Loucy (cell line): ENCODE data around the gene N4BP2.

Experiments
- H2AFZ ChIP-seq: fragments of 200-600 bp; sonication (generic); 2 replicates; pipeline ENCODE4 v1.6.0; 2016; ENCODE audit warnings: antibody characterized with exemption, mild to moderate bottlenecking, low read length, moderate library complexity
- H3F3A ChIP-seq: fragments of 200-600 bp; 2 replicates; pipeline ENCODE4 v1.6.0; 2016; ENCODE audit warnings: antibody characterized with exemption, low read depth, mild to moderate bottlenecking
- H3K27me3 ChIP-seq: fragments of 200-600 bp; sonication (generic); 2 replicates; pipeline ENCODE4 v1.6.1; 2014; ENCODE audit warnings: low read length, mild to moderate bottlenecking; ENCODE audit not compliant: insufficient read depth, poor library complexity, severe bottlenecking
- H3K36me3 ChIP-seq: fragments of 200-600 bp; sonication (generic); 2 replicates; pipeline ENCODE4 v1.6.1; 2016; ENCODE audit warnings: low read length; ENCODE audit not compliant: insufficient read depth
- H3K4me1 ChIP-seq: fragments of 200-600 bp; sonication (generic); 2 replicates; pipeline ENCODE4 v1.5.1; 2014; ENCODE audit warnings: low read length, mild to moderate bottlenecking; ENCODE audit not compliant: insufficient read depth, poor library complexity, severe bottlenecking
- H3K4me2 ChIP-seq: fragments of 200-600 bp; sonication (generic); 2 replicates; pipeline ENCODE4 v1.6.0; 2014; ENCODE audit warnings: antibody characterized with exemption, low read length, low read depth, mild to moderate bottlenecking; ENCODE audit not compliant: poor library complexity, severe bottlenecking
- H3K4me3 ChIP-seq: fragments of 200-600 bp; sonication (generic); 2 replicates; pipeline ENCODE4 v1.5.1; 2014; ENCODE audit warnings: low read length, mild to moderate bottlenecking, mixed read lengths; ENCODE audit not compliant: poor library complexity, severe bottlenecking
- H3K79me2 ChIP-seq: fragments of 200-600 bp; sonication (generic); 2 replicates; pipeline ENCODE4 v1.6.1; 2014; ENCODE audit warnings: low read length; ENCODE audit not compliant: insufficient read depth
- H3K9ac ChIP-seq: fragments of 200-600 bp; sonication (generic); 2 replicates; pipeline ENCODE4 v1.6.0; 2014; ENCODE audit warnings: mild to moderate bottlenecking, low read depth, low read length, moderate library complexity; ENCODE audit not compliant: poor library complexity, severe bottlenecking
- H3K9me2 ChIP-seq: fragments of 200-600 bp; sonication (generic); replicated peaks from 2 replicates; pipeline ENCODE4 v1.6.1; 2016; ENCODE audit warnings: low read depth, low read length, mixed read lengths
- H3K9me3 ChIP-seq: fragments of 200-600 bp; sonication (generic); 2 replicates; pipeline ENCODE4 v1.6.1; 2014; ENCODE audit warnings: mild to moderate bottlenecking, antibody characterized with exemption, low read length, low read depth; ENCODE audit not compliant: insufficient read depth
- H4K20me1 ChIP-seq: fragments of 200-600 bp; sonication (generic); 2 replicates; pipeline ENCODE4 v1.6.0; 2014; ENCODE audit warnings: antibody characterized with exemption, low read length, mild to moderate bottlenecking; ENCODE audit not compliant: insufficient read depth, poor library complexity, severe bottlenecking
- EZH2phosphoT487 ChIP-seq: fragments of 200-600 bp; IDR thresholded peaks from 2 replicates; pipeline ENCODE4 v1.6.1; 2018; ENCODE audit warnings: antibody characterized with exemption, mild to moderate bottlenecking, moderate library complexity, borderline replicate concordance
- TF ChIP-seq, protein P1 (sequence below): fragments of 200-600 bp; sonication (generic); conservative IDR thresholded peaks from 2 replicates; pipeline ENCODE4 v1.5.1; 2014; ENCODE audit warnings: mild to moderate bottlenecking, antibody characterized with exemption, low read length

The N4BP2 gene

DNA sequence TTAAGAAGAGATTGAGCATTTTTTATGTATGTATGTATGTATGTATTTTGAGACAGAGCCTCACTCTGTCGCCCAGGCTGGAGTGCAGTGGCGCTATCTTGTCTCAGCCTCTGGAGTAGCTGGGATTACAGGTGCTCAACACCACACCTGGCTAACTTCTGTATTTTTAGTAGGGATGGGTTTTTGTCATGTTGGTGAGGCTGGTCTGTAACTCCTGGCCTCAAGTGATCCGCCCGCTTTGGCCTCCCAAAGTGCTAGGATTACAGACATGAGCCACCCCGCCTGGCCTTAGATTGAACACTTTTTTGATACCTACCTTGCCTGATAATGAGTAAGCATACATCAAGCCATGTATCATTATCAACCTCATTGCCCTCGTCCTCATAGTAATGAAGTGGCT lies 2.7 kb downstream of the N4BP2 start:
- peak overlapping the region; percentile 96 for H3K9ac ChIP-seq

GRCh38 chr4:40065010-40065409 lies 8.4 kb downstream of the N4BP2 start:
- Histone ChIP-seq H3K36me3 (0 out of 2 replicates have a peak, but pooled peaks cover 5% of the 10 kb centered on the region), H3K9ac (no peak overlapping the region), H3K79me2 (peaks cover 89% of the 10 kb centered on the region), H3K27me3 (no peaks in the 10 kb centered on the region), H4K20me1 (peaks cover 3% of the 10 kb centered on the region), H3K9me3 (no peaks in the 10 kb centered on the region), H3K4me1 (peaks cover 15% of the 10 kb centered on the region), H3K4me3 (no peak overlapping the region), H2AFZ (no peak overlapping the region), H3K4me2 (peak overlapping the region; percentile 21), H3K9me2 (no peaks in the 10 kb centered on the region), H3F3A (no peaks in the 10 kb centered on the region)
- no peak for TF ChIP-seq EZH2phosphoT487
- TF ChIP-seq, protein P1, sequence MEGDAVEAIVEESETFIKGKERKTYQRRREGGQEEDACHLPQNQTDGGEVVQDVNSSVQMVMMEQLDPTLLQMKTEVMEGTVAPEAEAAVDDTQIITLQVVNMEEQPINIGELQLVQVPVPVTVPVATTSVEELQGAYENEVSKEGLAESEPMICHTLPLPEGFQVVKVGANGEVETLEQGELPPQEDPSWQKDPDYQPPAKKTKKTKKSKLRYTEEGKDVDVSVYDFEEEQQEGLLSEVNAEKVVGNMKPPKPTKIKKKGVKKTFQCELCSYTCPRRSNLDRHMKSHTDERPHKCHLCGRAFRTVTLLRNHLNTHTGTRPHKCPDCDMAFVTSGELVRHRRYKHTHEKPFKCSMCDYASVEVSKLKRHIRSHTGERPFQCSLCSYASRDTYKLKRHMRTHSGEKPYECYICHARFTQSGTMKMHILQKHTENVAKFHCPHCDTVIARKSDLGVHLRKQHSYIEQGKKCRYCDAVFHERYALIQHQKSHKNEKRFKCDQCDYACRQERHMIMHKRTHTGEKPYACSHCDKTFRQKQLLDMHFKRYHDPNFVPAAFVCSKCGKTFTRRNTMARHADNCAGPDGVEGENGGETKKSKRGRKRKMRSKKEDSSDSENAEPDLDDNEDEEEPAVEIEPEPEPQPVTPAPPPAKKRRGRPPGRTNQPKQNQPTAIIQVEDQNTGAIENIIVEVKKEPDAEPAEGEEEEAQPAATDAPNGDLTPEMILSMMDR, result no peak

More for the DNA sequence above, 2.7 kb downstream of the N4BP2 start:
- Histone ChIP-seq H3K4me3 (peak overlapping the region; percentile 98), H3K27me3 (no peaks in the 10 kb centered on the region), H2AFZ (no peak overlapping the region), H3K4me1 (peaks cover 36% of the 10 kb centered on the region), H3K9me3 (no peaks in the 10 kb centered on the region), H3K79me2 (peaks cover 76% of the 10 kb centered on the region), H4K20me1 (peaks cover 17% of the 10 kb centered on the region), H3K9me2 (no peaks in the 10 kb centered on the region), H3F3A (0 out of 2 replicates have a peak, but pooled peaks cover 5% of the 10 kb centered on the region), H3K4me2 (peak overlapping the region; percentile 90), H3K36me3 (0 out of 2 replicates have a peak, but pooled peaks cover 5% of the 10 kb centered on the region)
- TF ChIP-seq, protein P1, result no peak
- TF ChIP-seq EZH2phosphoT487, result no peak

DNA sequence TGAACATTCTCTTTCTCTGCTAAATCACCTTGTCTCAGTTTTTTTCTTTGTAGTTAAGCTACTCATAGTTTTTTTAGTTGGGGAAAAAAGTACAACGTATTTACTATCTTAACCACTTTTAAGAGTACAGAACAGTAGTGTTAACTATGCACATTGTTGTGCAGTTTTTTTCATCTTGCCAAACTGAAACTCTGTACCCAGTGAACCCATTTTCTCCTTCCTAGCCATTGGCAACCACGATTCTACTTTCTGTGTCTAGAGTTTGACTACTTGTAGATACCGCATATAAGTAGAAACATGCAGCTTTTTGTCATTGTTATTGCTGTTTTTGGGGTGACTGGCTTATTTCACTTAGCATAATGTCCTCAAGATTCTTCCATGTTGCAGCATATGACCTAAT lies 10.0 kb downstream of the N4BP2 start:
- no peaks in the 10 kb centered on the region for H3K27me3 ChIP-seq
- H3K36me3 ChIP-seq, result 0 out of 2 replicates have a peak, but pooled peaks cover 5% of the 10 kb centered on the region
- no peak overlapping the region for H2AFZ ChIP-seq
- no peak overlapping the region for H3K9ac ChIP-seq
- H3K9me3 ChIP-seq, result no peaks in the 10 kb centered on the region
- peaks cover 4% of the 10 kb centered on the region for H4K20me1 ChIP-seq
- TF ChIP-seq EZH2phosphoT487, result no peak
- TF ChIP-seq, protein P1, result no peak
- peaks cover 27% of the 10 kb centered on the region for H3K4me1 ChIP-seq
- H3K4me2 ChIP-seq, result no peak overlapping the region
- H3K4me3 ChIP-seq, result no peak overlapping the region
- no peaks in the 10 kb centered on the region for H3K9me2 ChIP-seq
- H3F3A ChIP-seq, result no peaks in the 10 kb centered on the region
- peaks cover 92% of the 10 kb centered on the region for H3K79me2 ChIP-seq
